ENCODE measurements around the gene EPHB1.
"Not testable (repeated sequence)": the region's sequence is repeated elsewhere in the genome, so short reads cannot be mapped to it uniquely, and the experiment has no call there.

The EPHB1 gene

DNA sequence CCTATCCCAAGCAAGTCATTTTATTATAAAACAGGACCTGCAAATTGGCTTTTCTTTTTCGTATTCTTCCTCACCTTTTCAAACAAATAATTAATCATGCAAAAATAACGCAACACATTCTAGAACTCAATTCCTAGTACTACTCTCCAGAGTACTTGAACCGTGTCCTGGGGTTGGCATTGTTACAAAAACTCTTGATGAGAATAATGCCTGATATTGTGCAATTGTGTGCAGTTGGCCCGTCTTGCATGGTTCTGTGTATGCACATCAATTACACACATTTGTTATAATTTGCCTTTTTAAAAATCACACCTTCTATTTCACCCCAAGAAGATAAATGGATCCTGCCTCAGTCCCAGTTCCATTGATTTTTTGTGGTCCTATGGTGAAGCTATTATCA, 205.4 kb downstream of the EPHB1 start:
- DNase-seq (ENCODE audit: low read depth in 2 of 2), result no peak

DNA sequence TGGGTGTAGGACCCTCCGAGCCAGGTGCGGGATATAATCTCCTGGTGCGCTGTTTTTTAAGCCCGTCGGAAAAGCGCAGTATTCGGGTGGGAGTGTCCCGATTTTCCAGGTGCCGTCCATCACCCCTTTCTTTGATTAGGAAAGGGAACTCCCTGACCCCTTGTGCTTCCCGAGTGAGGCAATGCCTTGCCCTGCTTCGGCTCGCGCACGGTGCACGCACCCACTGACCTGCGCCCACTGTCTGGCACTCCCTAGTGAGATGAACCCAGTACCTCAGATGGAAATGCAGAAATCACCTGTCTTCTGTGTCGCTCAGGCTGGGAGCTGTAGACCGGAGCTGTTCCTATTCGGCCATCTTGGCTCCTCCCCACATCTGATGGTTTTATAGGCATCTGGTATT, 210.6 kb downstream of the EPHB1 start:
- DNase-seq (ENCODE audit: low read depth in 2 of 2), result not testable (repeated sequence)

DNA sequence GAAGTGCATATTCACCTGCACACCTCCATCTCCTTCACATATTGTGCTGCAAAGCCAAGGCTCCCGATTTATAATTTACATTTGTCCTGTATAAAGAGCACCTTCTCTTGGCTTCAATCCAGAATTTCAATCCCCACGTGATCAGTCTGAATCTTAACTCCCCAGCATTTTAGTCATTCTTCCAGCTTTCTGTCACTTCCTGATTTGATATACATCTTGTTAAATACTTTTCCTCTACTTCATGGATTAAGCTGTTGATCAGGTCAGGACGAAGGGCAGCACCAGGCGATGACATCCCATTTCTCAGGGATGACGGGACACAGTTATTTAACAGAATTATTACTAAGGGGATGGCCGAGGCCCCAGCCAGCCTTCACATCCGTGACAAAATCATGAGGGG, 212.5 kb downstream of the EPHB1 start:
- no peak for DNase-seq (ENCODE audit: low read depth in 2 of 2)

DNA sequence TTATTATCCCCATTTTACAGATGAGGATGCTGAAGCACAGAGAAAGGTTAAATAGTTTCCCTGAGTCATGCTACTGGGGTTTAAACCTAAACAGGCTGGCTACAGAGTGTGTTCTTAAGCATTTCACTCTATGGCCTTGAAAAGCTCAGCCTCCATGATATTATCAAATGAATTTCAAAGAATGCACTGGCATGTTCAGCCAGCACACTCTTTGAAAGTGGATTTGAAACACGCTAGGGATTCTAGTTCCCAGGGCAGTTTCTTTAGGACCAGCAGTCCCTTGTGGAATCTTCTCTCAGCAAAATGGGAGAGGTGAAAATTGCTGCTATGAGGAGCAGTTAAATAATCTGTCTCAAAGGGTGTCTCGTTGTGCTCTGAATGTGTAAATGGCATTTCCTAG, 213.3 kb downstream of the EPHB1 start:
- no peak for DNase-seq (ENCODE audit: low read depth in 2 of 2)

DNA sequence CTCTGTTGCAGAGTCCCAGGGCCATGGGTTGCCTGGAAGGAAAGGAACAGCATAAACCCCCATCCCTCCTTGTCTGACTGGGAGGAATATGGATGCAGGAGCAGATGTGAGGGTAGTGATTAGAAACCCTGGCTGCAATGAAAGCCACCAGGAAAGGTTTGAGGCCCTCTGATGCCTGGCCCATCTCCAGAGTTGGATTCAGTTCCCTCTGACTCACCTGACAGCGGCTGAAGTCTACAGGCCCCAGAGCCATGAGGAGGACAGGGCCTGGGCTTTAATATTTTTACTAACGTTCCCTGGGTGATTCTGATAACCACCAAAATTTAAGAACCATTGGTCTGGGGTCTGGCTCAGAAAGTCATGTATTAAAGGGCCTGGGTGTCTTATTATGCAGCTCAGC, 214.0 kb downstream of the EPHB1 start:
- DNase-seq (ENCODE audit: low read depth in 2 of 2), result no peak

DNA sequence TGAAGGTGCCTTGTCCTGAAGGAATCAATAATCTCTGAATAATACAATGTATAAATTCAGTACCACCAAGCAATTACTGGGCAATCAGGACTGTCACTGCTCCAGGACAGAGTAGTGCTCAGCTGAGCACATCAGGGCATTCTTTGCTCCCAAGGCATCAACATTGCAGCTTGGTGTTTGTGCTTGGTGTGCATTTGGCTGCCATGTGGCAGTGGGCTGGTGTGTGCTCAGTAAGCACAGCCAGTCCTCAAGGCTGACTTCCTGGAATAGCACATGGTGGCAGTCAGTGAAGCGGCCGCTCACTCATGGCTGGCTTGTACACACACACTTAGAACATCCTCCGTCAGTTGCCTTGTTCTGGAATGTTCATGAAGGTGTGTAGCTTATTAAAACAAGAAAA, 217.0 kb downstream of the EPHB1 start:
- no peak for DNase-seq (ENCODE audit: low read depth in 2 of 2)

DNA sequence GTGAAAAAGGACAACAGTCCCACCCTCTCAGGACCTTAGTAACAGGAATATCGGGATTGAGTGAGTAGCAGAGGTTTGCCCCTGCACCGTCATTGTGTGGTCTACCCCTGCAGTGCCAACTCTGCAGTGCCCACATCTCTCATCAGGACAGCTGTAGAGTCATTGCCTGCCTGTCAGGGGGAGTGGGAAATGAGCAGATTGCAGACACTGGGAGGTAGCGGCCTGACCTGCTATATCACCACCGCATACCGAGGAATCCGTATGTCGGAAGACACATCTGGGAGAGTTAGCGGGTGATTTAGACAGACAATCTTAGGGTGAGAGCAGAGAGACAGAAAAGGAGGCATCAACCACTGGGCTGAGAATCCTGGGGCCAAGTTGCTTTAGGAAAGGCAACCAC, 218.1 kb downstream of the EPHB1 start:
- DNase-seq (ENCODE audit: low read depth in 2 of 2), result no peak

DNA sequence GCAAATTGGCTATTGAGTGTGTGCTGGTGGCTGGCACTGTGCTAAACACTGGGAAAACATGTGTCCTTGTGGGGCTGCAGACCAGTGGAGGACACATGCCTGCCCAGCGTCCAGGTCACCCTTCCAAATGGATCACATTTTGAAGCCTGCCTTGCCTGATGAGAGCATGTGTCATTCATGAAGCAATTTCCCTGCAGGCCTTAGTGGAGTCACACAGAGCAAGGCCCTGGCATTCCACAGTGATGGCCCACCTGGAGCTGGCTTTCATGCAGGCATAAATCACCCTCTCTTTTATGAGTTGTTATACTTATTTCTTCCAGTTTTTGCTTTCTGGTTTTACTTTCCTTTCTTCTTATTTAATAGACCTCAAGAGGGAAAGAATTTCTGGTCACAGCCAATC, 219.5 kb downstream of the EPHB1 start:
- DNase-seq (ENCODE audit: low read depth in 2 of 2), result no peak

DNA sequence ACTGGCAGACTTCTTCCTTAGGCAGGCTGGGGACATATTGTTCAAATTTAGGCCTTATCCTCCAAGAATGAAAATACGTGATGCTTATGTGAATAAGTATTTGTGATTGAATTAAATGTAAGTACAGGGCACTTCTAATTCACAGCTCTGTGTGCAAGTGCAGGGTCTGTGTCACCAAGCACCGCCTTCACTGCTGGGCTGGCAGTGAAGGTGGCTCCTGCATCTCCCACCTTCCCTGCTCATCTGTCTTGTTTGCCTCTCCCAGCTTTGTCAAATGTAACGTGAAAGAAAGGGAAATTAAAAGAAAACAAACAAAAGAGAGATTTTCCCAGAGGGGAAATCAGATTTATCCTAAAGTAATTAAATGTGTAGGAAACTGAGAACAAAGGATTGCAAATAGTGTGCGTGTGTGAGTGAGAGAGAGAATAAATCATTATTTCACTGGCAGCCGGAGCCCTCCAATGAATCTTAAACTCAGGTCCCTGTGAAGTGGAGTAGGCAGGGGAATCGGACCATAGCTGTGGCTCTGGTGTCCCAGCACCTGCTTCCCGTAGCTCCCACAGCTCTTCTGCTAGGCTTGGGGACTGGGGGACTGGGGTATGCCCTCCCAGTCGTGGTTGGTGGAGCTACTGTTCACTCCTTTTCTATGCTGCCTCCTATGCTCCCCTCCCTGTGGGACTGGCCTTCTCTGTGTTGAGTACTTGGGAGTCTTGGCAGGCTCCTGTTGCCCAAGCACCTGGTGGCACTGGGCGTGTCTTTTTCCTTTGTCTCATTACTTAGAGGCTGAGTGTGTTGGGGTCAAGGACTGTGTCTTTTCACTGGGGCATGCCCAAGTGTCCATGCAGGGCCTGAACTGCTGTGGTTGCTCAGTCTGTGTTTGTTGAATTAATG, 222.2 kb downstream of the EPHB1 start:
- no peak for DNase-seq (ENCODE audit: low read depth in 2 of 2)

DNA sequence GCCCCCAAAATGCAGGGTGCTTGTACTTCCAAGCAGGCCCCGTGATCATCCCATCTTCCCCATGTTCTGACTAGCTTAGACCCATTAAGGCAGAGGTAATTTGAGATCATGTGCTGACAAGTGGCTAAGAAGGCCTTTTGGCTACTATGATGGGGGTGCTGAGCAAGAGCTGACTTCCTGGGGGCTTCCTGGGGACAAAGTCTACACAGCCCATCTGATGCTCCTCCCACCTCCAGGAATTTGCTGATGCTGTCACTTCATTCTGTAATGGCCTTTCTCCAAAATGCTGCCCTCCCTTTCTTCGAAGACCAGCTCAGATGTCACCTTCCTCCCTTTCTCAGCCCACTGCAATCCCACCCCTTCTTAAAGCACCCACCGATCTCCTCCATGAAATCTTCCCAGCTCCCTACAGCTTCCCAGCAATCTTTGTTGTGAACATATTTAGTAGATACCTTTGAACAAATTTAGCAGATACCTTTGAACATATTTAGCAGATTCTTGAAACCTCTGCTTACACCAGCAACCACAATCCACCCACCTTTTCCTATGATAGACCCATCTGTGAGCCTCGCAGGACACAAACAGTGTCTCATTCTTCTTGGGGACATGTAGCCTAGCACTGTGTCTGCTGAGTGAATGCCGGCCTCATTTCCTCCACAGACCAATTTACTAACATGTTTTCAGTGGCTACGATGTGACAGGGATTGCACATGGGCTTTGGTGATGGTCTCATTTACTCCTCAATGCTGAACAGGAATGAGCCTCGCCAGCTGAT, 223.3 kb downstream of the EPHB1 start:
- DNase-seq (ENCODE audit: low read depth in 2 of 2), result no peak

DNA sequence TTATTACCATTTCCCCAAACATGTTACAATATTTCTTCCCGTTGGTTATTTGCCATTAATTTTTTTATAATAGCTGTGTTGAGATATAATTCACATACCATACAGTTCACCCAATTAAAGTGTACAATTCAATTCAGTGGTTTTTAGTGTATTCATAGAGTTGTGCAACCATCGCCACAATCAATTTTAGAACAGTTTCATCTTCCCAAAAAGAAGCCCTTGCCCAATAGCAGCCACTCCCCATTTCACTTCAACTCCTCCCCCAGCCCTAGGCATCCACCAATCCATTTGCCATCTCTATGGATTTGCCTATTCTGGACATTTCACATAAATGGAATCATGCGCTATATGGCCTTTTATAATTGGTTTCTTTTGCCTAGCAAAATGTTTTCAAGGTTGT, 225.1 kb downstream of the EPHB1 start:
- no peak for DNase-seq (ENCODE audit: low read depth in 2 of 2)

DNA sequence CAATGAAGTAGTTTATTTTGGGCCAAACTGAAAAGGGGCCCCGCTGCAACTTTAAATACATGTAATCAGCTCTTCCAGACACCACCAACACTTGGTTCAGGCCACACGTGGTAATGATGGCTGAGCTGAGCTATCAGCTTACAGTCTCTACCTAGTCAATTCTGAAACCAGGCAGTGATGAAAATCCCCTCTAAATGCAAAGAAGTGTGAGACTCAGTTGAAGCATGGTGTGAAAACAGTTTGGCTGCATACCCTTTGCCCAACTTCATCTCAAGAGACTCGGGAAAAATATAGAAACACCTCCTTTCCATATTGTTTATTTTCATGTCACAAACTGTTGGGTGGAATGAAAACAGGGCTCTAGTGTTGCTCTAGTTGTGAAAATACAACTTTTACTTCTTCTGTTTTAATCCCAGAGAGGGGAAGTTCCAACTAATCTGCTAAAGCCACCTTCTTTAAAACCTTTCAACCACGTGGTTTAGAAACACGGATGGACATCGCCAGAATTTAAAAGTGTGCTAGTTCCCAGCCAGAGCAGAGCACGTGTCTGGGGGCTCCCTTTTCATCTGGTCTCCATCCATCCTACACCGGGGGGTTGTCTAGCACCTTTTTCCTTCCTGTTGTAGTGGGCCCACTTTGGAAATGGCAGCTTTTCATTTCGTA, 229.1 kb downstream of the EPHB1 start:
- DNase-seq (ENCODE audit: low read depth in 2 of 2), result no peak

DNA sequence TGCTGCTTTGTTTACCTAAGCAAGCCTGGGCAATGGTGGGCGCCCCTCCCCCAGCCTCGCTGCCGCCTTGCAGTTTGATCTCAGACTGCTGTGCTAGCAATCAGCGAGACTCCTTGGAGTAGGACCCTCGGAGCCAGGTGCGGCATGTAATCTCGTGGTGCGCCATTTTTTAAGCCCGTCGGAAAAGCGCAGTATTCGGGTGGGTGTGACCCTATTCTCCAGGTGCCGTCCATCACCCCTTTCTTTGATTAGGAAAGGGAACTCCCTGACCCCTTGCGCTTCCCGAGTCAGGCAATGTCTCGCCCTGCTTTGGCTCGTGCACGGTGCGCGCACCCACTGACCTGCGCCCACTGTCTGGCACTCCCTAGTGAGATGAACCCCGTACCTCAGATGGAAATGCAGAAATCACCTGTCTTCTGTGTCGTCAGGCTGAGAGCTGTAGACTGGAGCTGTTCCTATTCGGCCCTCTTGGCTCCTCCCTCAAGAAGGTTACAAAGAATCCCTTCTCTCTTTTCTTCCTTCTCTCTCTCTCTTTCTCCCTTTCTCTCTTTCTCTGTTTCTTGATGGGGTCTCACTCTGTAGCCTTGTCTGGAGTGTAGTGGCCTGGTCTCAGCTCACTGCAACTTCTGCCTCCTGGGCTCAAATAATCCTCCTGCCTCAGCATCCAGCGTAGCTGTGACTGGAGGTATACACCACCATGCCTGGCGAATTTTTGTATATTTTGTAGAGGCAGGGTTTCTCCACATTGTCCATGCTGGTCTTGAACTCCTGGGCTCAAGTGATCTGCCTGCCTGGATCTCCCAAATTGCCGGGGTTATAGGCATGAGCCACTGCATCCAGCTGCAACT, 235.9 kb downstream of the EPHB1 start:
- DNase-seq (ENCODE audit: low read depth in 2 of 2), result not testable (repeated sequence)

DNA sequence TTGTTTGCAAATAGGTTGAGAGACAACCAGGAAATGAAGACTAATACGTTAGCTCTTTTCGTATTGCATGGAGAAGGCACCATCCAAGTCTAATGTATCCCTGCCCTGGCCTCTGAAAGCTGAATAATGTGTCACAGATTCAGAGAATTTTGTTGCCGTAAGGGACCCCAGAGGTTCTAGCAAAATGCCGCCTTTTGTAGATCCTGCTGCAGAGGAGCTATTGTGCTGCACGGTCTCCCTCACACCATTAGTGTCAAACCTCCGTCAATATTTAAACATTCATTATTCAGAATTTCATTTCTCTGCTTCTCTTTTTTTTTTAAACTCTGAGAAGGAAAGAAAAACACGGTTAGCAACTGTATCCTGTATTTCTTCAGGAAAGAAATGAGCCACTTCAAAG, 238.7 kb downstream of the EPHB1 start:
- DNase-seq (ENCODE audit: low read depth in 2 of 2), result no peak

DNA sequence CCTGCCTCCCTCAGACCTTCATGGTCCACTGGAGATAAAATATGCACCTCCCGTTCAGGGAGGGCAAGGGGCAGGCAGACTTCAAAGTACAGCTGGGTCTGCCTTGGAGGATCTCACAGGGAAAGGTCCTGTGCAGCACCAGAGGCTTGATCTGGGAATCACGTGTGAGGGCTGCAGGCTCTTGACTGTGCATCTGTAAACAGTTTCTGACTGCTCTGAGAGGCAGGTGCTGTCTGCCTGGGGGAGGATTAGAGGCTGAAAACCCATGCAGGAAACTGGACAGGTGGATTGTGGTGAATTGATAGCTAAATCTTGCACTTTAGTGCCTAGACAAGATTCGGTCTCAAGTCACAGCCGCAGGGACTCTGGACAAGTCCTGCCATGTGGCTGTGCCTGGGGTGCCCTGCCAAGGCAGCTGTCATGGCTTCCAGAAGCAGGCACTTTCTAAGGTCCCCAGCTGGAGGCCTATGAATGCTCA, 239.3 kb downstream of the EPHB1 start:
- DNase-seq (ENCODE audit: low read depth in 2 of 2), result no peak

DNA sequence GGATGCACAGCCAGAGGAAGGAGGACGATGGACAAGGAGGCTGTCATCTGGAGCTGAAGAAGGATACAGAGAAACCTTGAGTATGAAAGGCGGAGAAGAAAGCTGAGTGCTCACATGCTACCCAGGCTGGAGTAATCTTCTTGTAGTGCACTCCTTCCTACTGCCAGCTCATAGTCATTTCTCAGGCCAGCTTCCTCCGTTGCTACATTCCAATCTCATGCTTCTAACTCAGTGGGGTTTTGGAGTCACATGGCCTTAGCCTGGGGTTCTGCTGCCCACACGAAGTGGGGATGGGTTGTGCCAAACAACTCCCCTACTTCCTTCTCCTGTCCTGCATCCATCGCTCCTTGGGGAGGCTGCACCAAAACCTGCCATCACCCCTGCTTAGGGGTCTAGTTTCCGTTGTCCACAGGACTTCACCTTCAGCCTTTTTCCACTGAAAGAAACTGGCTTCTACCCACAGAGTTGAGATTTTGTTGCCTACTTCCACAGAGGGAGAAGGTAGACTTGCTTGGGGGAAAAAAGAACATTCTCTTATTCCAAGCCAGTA, 239.9 kb downstream of the EPHB1 start:
- DNase-seq (ENCODE audit: low read depth in 2 of 2), result no peak

DNA sequence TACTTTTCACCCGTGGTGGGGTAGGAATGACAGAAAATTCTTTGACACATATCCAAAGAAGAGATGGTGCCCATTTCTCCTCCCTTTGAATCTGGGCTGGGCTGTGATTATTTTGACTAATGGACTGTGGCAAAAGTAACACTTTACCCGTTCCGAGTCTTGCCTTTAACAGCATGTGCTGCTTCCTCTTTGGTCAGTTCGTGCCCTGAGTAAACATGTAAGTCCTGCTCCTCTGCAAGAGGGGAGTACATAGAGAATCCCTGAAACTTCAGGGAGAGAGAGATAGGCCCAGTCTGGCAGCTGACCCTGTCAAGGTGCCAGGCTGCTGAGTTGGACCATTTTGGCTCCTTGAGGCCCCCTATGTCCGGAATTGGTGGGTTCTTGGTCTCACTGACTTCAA, 243.1 kb downstream of the EPHB1 start:
- DNase-seq (ENCODE audit: low read depth in 2 of 2), result no peak

DNA sequence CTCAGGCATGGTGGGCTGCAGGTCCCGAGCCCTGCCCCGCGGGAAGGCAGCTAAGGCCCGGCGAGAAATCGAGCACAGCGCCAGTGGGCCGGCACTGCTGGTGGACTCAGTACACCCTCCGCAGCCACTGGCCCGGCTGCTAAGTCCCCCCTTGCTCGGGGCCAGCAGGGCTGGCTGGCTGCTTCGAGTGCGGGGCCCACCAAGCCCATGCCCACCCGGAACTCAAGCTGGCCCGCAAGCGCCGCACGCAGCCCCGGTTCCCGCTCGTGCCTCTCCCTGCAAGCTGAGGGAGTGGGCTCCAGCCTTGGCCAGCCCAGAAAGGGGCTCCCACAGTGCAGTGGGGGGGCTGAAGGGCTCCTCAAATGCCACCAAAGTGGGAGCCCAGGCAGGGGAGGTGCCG, 244.5 kb downstream of the EPHB1 start:
- DNase-seq (ENCODE audit: low read depth in 2 of 2), result not testable (repeated sequence)

DNA sequence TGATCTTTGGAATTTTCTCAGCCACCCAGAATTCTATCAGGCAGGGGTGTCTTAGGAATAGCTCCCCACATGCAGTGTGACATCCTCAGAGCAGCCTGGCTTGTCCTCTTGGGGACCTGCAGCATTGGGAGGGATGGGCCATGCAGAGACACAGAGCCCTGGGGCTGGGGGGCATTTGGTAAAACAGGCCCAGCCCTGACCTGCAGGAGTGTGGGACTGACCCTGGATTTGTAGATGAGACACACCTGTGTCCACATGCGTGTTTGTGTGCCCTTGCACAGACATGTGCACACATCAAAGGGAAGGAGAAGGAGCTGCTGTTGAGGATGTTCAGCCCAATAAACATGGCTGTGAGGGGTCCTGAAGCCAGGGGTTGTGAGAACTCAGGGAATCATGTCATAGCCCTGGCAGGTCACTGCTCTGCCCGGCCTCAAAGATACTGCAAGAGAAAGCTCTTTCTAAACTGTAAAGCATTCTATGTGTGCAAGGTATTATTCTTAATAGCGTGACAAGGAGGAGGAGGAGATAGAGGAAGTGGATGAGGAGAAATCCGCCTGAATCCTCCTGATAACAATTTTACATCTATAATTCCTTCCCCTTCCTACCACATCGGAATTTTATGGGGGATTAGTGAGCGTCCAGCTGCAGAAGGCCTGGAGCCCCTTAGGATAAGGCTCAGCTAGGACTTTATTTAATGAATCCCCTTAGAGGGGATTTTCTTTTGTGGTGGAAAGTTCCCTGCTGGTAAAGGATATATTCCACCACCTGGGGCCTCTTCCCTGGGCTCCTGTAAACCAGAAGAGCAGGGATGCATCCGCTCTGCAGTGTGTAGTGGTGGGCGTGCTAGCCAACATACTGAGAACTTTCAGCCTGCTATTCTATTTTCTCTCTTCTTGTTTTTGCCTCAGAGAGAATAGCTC, 245.5 kb downstream of the EPHB1 start:
- no peak for DNase-seq (ENCODE audit: low read depth in 2 of 2)

DNA sequence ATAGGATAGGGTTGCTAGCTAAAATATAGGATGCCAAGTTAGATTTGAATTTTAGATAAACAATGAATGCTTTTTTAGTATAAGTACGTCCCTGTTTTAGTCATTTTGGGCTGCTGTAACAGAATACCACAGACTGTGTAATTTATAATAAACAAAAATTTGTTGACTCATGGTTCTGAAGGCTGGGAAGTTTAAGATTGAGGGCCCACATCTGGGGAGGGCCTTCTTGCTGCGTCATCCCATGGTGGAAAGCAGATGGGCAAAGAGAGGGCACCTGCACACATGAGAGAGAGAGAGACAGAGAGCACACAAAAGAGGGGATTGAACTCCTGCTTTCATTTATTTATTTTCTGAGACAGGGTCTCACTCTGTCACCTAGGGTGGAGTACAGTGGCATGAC, 246.5 kb downstream of the EPHB1 start:
- no peak for DNase-seq (ENCODE audit: low read depth in 2 of 2)

Data from stimulated activated CD8-positive, alpha-beta memory T cell treated with anti-CD3 and anti-CD28 coated beads, Interleukin-15, amount 100 ng/mL, for 48 hours (primary cell).